Jurkat, Clone E6-1 (cell line): ENCODE measurements around the gene NCR1. TPM values are rescaled to one million over a fixed set of nuclear protein-coding genes. Genes with fewer than 3 reads are reported as not detected.
"Not testable (repeated sequence)": the region's sequence is repeated elsewhere in the genome, so short reads cannot be mapped to it uniquely, and the experiment has no call there.

Source experiments
- DNase-seq: peaks from one replicate; pipeline ENCODE4 v3.0.0-alpha.2; 2011; ENCODE audit warnings: low read depth, low spot score
- H3K4me3 ChIP-seq: 2 replicates; pipeline ENCODE4 v1.5.1; 2011; ENCODE audit warnings: mild to moderate bottlenecking, low read length, control low read depth, moderate library complexity
- polyA plus RNA-seq: library from polyadenylated mRNA; unstranded; fragments of >200 nt; gene quantifications from one replicate; pipeline ENCODE4 v1.2.1, GENCODE V29; 2012; ENCODE audit warnings: missing spikeins; ENCODE audit not compliant: insufficient read length, insufficient read depth

Gene NCR1, protein sequence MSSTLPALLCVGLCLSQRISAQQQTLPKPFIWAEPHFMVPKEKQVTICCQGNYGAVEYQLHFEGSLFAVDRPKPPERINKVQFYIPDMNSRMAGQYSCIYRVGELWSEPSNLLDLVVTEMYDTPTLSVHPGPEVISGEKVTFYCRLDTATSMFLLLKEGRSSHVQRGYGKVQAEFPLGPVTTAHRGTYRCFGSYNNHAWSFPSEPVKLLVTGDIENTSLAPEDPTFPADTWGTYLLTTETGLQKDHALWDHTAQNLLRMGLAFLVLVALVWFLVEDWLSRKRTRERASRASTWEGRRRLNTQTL
- polyA plus RNA-seq = not detected

DNA sequence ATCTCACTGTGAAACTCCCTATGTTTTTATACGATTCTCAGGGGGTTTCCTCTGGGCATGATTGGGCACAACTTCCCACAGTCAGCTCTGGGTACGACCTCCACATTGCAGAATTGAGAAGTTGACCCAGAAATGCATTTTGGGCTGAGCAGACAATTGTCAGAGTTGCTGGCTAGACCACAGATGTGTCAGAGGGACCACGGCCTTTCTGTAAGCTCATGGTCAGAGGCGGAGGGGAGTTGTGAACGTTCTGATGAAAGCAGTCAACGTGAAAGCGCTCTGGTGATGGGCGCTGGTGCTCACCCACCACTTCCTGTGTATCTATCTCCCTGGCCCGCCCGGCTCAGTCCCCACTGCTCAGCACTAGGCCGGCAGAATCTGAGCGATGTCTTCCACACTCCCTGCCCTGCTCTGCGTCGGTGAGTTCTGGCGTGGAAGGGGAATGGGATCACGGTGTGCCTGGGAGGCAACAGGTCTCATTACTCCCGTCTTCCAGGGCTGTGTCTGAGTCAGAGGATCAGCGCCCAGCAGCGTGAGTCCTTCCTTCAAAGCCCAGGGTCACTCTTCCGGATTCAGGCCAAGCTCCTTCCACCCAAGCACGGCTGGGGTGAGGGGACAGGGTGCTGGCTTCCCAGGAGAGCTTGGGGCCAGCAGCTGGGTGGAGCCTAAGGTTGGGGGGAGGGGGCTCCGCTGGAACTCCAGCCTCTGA, at the start of gene NCR1:
Gene NCR1, plus strand, starts transcription at position 346 of the 709 bp plus-strand sequence. Its CDS starts 40 bp downstream, at position 386.
- no peak within 1 kb of the TSS for H3K4me3 ChIP-seq
- DNase-seq = no peak

GRCh38 chr19:54858476-54858875, 47.5 kb upstream of the NCR1 start:
- not testable (repeated sequence) for DNase-seq, H3K4me3 ChIP-seq

- not testable (repeated sequence) for DNase-seq, H3K4me3 ChIP-seq
Observed at GRCh38 chr19:54859421-54859820, 46.5 kb upstream of the NCR1 start.

- not testable (repeated sequence) for DNase-seq, H3K4me3 ChIP-seq
Observed at GRCh38 chr19:54863459-54863858, 42.5 kb upstream of the NCR1 start.

GRCh38 chr19:54871696-54872095, 34.3 kb upstream of the NCR1 start:
- no peak for DNase-seq
- no peak overlapping the region for H3K4me3 ChIP-seq

DNA sequence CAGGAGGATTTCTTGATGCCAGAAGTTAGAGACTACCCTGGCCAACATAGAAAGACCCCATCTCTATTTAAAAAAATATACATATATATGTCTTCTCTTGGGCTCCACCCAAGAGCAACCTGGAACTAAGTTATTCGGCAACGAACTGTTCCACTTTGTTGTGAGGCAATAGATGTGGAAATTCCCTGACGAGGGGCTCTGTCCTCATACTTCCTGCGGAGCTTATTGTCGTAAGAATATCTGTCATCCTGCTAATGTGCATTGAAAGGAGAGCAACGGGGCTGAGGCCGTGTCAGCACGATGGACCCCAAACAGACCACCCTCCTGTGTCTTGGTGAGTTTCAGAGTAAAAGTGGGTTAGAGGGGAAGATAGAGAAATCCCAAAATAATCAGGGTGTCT, 32.0 kb upstream of the NCR1 start, which contains the start of gene FCAR:
Gene FCAR, plus strand, starts transcription at position 246 of the 400 bp plus-strand sequence. Its CDS starts 55 bp downstream, at position 301.
- DNase-seq = no peak
- no peak within 1 kb of the TSS for H3K4me3 ChIP-seq

GRCh38 chr19:54875506-54875905, 30.4 kb upstream of the NCR1 start:
- H3K4me3 ChIP-seq = no peak overlapping the region
- peak; percentile 28 for DNase-seq

DNA sequence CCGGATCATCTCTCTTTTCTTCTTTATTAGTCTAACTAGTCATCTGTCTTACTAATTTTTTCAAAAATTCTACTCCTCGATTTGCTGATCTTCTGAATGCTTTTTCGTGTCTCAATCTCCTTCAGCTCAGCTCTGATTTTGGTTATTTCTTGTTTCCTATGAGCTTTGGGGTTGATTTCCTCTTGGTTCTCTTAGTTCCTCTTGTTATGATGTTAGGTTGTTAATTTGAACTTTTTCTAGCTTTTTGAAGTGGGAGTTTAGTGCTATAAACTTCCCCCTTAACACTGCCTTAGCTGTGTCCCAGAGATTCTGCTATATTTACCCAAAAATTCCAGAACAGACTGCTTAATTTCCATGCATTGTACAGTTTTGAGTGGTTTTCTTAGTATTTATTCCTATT, 28.5 kb upstream of the NCR1 start:
- DNase-seq = no peak

GRCh38 chr19:54881884-54882283, 24.1 kb upstream of the NCR1 start:
- DNase-seq = no peak
- H3K4me3 ChIP-seq = no peak overlapping the region

More for the DNA sequence above, 28.5 kb upstream of the NCR1 start:
- H3K4me3 ChIP-seq = no peak overlapping the region

DNA sequence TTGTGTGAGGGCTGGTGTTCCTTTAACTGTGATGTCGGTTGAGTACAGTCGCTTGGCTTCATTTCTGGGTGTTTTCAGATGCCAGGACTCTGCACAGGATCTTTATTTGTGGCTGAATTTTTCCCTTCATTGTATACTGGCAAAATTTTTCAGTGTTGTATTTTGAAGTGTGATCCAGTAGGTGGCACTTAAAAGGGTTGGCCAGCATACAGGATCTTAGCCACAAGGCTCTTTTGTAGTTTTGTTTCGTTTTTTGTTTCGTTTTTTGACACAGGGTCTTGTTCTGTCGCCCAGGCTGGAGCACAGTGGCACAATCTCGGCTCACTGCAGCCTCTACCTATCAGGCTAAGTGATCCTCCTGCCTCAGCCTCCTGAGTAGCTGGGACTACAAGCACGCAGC, 23.2 kb upstream of the NCR1 start:
- DNase-seq = peak; percentile 54
- H3K4me3 ChIP-seq = no peak overlapping the region

GRCh38 chr19:54883228-54883627, 22.7 kb upstream of the NCR1 start:
- H3K4me3 ChIP-seq = no peak overlapping the region
- DNase-seq = no peak

DNA sequence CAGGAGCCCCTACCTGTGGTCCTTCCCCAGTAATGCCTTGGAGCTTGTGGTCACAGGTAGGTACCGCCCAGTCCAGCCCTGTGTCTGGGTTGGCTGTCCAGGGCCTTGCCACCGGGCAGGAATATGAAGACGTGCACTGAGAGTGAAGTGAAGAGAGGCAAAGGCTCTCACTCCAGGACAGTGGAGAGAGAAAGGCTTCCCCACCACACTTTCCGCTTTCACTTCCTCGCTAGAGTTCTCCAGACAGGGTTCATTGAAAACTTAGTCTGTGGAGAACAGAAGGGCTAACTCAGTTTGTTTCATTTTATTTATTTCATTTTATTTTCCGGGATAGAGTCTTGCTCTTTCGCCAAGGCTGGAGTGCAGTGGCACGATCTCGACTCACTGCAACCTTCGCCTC, 17.7 kb upstream of the NCR1 start:
- DNase-seq = no peak
- H3K4me3 ChIP-seq = no peak overlapping the region

DNA sequence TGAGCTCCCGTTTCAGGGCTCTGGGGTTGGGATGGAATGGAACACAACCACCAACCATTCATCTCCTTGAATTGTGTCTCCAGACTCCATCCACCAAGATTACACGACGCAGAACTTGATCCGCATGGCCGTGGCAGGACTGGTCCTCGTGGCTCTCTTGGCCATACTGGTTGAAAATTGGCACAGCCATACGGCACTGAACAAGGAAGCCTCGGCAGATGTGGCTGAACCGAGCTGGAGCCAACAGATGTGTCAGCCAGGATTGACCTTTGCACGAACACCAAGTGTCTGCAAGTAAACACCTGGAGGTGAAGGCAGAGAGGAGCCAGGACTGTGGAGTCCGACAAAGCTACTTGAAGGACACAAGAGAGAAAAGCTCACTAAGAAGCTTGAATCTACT, 16.4 kb upstream of the NCR1 start:
- H3K4me3 ChIP-seq = no peak overlapping the region
- no peak for DNase-seq

DNA sequence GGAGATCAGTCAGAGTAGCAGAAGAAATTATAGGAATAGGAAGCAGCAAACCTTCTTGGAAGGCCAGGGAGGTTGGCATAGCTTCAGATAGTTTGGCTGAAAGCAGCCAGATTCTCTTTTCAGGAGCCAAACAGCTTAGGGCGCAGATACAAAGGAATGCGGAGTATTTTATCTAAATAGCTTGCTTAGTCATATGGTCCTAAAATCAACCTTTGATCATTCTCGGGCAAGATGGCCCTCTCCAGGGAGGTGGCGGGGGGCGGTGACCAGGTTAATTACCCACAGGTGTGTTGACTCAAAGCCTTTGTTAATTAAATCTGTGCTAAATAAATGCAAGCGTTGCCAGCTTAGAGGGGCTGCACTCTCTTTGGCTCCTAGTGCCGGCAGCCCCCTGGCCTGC, 12.5 kb upstream of the NCR1 start:
- DNase-seq = no peak
- no peak overlapping the region for H3K4me3 ChIP-seq

DNA sequence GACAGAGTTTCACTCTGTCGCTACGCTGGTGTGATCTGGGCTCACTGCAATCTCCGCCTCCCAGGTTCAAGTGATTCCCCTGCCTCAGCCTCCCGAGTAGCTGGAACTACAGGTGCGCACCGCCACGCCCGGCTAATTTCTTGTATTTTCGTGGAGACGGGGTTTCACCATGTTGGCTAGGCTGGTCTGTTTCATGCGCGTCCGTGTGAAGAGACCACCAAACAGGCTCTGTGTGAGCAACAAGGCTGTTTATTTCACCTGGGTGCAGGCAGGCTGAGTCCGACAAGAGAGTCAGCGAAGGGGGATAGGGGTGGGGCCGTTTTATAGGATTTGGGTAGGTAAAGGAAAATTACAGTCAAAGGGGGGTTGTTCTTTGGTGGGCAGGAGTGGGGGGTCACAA, 11.8 kb upstream of the NCR1 start:
- DNase-seq, H3K4me3 ChIP-seq: not testable (repeated sequence)

DNA sequence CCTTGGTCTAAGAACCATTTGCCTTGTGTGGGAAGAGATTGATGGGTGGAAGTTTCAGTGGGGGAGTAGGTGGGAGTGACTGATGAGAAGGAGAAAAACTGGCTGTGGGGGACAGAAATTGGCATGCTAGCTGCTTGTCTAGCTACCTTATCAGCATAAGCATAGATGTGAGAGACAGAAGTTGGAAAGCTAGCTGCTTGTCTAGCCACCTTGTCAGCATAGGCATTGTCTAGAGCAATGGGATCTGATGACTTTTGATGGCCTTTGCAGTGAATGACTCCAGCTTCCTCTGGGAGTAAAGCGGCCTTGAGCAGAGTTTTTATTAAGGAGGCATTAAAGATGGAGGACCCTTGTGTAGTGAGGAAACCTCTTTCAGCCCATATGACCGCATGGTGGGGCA, 9.9 kb upstream of the NCR1 start:
- no peak overlapping the region for H3K4me3 ChIP-seq
- DNase-seq = no peak

GRCh38 chr19:54898685-54899084, 7.3 kb upstream of the NCR1 start:
- H3K4me3 ChIP-seq, DNase-seq: not testable (repeated sequence)

GRCh38 chr19:54899646-54900045, 6.3 kb upstream of the NCR1 start:
- H3K4me3 ChIP-seq, DNase-seq: not testable (repeated sequence)

DNA sequence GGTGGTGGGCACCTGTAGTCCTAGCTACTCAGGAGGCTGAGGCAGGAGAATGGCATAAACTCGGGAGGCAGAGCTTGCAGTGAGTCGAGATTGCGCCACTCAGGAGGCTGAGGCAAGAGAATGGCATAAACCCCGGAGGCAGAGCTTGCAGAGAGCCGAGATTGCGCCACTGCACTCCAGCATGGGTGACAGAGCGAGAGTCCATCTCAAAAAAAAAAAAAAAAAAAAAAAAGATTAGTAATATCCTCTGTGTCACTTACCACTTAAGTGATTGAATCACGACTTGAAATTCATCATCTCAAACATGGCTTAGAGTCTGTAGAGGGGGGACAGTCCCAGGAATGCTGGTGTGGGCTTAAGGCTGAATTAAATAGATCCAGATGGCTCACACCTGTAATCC, 4.8 kb upstream of the NCR1 start:
- not testable (repeated sequence) for H3K4me3 ChIP-seq, DNase-seq

DNA sequence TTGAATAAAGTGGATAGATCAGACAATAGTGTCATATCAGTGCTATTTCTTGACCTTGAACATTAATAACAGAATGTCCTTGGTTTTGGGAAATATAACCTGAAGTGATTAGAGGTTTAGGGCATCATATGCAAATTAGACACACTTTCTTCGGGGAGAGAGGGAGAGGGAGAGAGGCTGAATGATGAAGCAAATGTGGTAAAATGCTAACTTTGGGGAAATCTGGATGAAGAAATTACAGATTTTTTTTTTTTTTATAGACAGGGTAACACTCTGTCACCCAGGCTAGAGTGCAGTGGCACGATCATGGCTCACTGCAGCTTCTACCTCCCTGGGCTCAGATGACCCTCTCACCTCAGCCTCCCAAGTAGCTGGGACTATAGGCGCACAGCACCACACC, 3.9 kb upstream of the NCR1 start:
- H3K4me3 ChIP-seq = no peak overlapping the region
- no peak for DNase-seq
